Prostate gland (tissue), 2 donors: ENCODE data around the gene SLK.

Experiments
- CTCF ChIP-seq, 4 experiments: fragments of 200-600 bp in 2 of 4; fragments of 450-650 bp in 2 of 4; sonication (generic) in 2 of 4; IDR thresholded peaks; 1 replicate in 3 of 4; 2 replicates in 1 of 4; pipeline ENCODE4 v1.5.1; 2016 to 2019; ENCODE audit warnings: antibody characterized with exemption in 4 of 4, mild to moderate bottlenecking in 2 of 4, moderate library complexity in 2 of 4
- POLR2A ChIP-seq: fragments of 450-650 bp; IDR thresholded peaks from one replicate; pipeline ENCODE4 v1.6.1; 2016; ENCODE audit warnings: antibody characterized with exemption, mild to moderate bottlenecking
- POLR2AphosphoS5 ChIP-seq: sonication (generic); formaldehyde crosslinking; IDR thresholded peaks from one replicate; pipeline ENCODE4 v1.6.1; 2017; ENCODE audit warnings: antibody characterized with exemption

- TF ChIP-seq CTCF (IDR thresholded peaks at IDR 0.05) (no peak), POLR2A (no peak), POLR2AphosphoS5 (no peak)
Measured at GRCh38 chr10:103934308-103934707, 32.6 kb upstream of the SLK start.
